ENCODE data around the gene TMEM203.
A peak's percentile ranks its signal among the peaks of the same experiment; 100 is the strongest.

TMEM203 gene

GRCh38 chr9:137218754-137219271, 13.4 kb upstream of the TMEM203 start:
- H3K4me3 Mint-ChIP-seq: no peak overlapping the region
- no peaks in the 10 kb centered on the region for H3K4me1 Mint-ChIP-seq (ENCODE audit: low read depth)
- H3K36me3 Mint-ChIP-seq (ENCODE audit: low read depth): no peaks in the 10 kb centered on the region
- no peaks in the 10 kb centered on the region for H3K27me3 Mint-ChIP-seq (ENCODE audit: low read depth)
- no peaks in the 10 kb centered on the region for H3K9me3 Mint-ChIP-seq
- no peak overlapping the region for H3K27ac Mint-ChIP-seq

GRCh38 chr9:137218212-137218753, 12.8 kb upstream of the TMEM203 start:
- Mint-ChIP-seq H3K4me3 (no peak overlapping the region), H3K27ac (no peak overlapping the region), H3K36me3 (ENCODE audit: low read depth) (no peaks in the 10 kb centered on the region), H3K27me3 (ENCODE audit: low read depth) (no peaks in the 10 kb centered on the region), H3K9me3 (no peaks in the 10 kb centered on the region), H3K4me1 (ENCODE audit: low read depth) (no peaks in the 10 kb centered on the region)

GRCh38 chr9:137217276-137218211, 12.1 kb upstream of the TMEM203 start:
- no peaks in the 10 kb centered on the region for H3K36me3 Mint-ChIP-seq (ENCODE audit: low read depth)
- H3K9me3 Mint-ChIP-seq: no peaks in the 10 kb centered on the region
- no peak overlapping the region for H3K27ac Mint-ChIP-seq
- H3K4me1 Mint-ChIP-seq (ENCODE audit: low read depth): no peaks in the 10 kb centered on the region
- no peak overlapping the region for H3K4me3 Mint-ChIP-seq
- no peaks in the 10 kb centered on the region for H3K27me3 Mint-ChIP-seq (ENCODE audit: low read depth)

- no peaks in the 10 kb centered on the region for H3K36me3 Mint-ChIP-seq (ENCODE audit: low read depth)
- no peak overlapping the region for H3K4me3 Mint-ChIP-seq
- H3K9me3 Mint-ChIP-seq: no peaks in the 10 kb centered on the region
- no peak overlapping the region for H3K27ac Mint-ChIP-seq
- H3K27me3 Mint-ChIP-seq (ENCODE audit: low read depth): no peaks in the 10 kb centered on the region
- no peaks in the 10 kb centered on the region for H3K4me1 Mint-ChIP-seq (ENCODE audit: low read depth)
Observed at GRCh38 chr9:137216188-137216965, 10.9 kb upstream of the TMEM203 start.

GRCh38 chr9:137215196-137215986, 9.9 kb upstream of the TMEM203 start:
- H3K27ac Mint-ChIP-seq: no peak overlapping the region
- H3K4me3 Mint-ChIP-seq: no peak overlapping the region
- no peaks in the 10 kb centered on the region for H3K27me3 Mint-ChIP-seq (ENCODE audit: low read depth)
- no peaks in the 10 kb centered on the region for H3K36me3 Mint-ChIP-seq (ENCODE audit: low read depth)
- no peaks in the 10 kb centered on the region for H3K4me1 Mint-ChIP-seq (ENCODE audit: low read depth)
- no peaks in the 10 kb centered on the region for H3K9me3 Mint-ChIP-seq

GRCh38 chr9:137214620-137215019, 9.2 kb upstream of the TMEM203 start:
- no peaks in the 10 kb centered on the region for H3K9me3 Mint-ChIP-seq
- H3K36me3 Mint-ChIP-seq (ENCODE audit: low read depth): no peaks in the 10 kb centered on the region
- no peaks in the 10 kb centered on the region for H3K27me3 Mint-ChIP-seq (ENCODE audit: low read depth)
- H3K27ac Mint-ChIP-seq: no peak overlapping the region
- H3K4me1 Mint-ChIP-seq (ENCODE audit: low read depth): no peaks in the 10 kb centered on the region
- H3K4me3 Mint-ChIP-seq: no peak overlapping the region

DNA sequence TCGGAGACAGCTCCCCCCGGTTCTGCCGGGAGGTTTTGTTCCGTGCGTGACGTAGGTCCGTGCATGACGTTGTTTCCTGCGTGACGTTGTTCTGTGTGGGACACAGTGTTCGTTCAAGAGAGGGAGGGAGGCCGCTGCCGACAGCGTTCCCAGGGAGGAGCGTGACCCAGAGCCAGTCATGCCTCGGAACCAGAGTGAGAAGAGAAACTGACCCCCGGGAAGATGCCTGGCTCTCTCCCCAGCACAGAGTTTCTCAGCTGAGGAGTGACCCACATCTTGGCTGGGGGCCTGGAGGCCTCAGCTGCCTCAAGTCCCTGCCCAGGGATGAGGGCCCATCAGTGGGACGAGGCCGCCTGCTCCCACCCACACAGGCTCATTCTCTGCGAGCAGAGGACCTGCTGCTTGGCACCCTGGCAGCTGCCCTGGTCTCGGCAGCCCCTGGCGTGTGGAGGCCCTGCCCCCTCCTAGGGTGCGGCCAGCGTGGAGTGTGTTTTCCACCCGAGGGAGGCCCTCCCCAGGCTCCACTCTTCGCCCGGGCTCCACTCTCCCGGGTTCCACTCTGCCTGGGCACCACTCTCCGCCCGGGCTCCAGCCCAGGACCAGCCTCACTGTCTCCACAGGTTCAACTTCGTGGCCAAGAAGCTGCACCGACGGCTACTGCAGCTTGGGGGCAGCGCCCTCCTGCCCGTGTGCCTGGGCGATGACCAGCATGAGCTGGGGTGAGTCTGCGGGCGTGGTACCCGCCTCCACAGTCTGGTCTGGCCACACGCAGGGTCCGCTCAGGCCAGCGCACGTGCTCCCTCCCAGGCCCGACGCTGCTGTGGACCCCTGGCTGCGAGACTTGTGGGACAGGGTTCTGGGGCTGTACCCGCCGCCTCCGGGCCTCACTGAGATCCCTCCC, 8.0 kb upstream of the TMEM203 start:
- Mint-ChIP-seq H3K27ac (no peak overlapping the region), H3K9me3 (no peaks in the 10 kb centered on the region), H3K27me3 (ENCODE audit: low read depth) (no peaks in the 10 kb centered on the region), H3K4me3 (no peak overlapping the region), H3K36me3 (ENCODE audit: low read depth) (peaks cover 6% of the 10 kb centered on the region), H3K4me1 (ENCODE audit: low read depth) (no peaks in the 10 kb centered on the region)

DNA sequence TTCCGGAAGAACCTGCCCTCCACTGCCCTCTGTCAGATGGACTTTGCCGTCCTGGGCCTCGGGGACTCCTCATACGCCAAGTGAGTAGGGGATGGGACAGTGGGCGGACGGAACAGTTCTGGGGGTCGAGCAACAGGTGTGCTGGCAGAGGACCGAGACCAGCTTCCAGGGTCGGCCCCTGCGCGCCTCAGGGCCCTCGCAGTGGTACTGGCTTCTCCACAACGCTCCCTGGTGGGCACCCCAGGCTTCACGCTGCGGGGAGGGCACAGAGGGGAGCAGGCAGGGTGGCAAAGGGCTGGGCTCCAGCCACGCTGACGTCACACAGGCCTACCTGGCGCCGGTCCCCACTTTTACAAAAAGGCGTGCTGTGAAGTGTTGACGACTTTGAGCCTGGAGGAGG, 7.1 kb upstream of the TMEM203 start:
- H3K9me3 Mint-ChIP-seq: no peaks in the 10 kb centered on the region
- H3K27ac Mint-ChIP-seq: no peak overlapping the region
- H3K36me3 Mint-ChIP-seq (ENCODE audit: low read depth): peaks cover 8% of the 10 kb centered on the region
- H3K27me3 Mint-ChIP-seq (ENCODE audit: low read depth): no peaks in the 10 kb centered on the region
- peaks cover 1% of the 10 kb centered on the region for H3K4me1 Mint-ChIP-seq (ENCODE audit: low read depth)
- H3K4me3 Mint-ChIP-seq: no peak overlapping the region

DNA sequence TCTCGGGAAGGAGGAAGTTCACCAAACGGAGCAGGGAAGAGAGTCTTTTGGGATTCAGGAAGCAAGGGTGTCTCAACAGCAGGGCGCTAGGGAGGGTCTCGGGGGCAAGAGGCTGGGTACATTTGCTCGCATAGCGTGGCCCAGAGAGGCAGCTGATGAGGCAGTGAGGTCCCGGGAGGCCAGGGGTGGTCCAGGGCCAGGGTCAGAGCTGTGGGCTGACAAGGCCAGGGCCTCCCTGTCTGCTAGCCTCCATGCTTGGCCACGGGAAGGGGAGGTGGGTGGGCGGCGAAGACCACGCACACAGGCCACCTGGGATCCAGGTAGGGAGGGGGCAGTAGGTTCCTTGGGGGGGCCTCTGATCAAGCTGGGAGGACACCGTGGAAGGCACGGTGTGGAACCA, 6.1 kb upstream of the TMEM203 start:
- Mint-ChIP-seq H3K27me3 (ENCODE audit: low read depth) (no peaks in the 10 kb centered on the region), H3K27ac (no peak overlapping the region), H3K4me3 (no peak overlapping the region), H3K4me1 (ENCODE audit: low read depth) (peaks cover 11% of the 10 kb centered on the region), H3K36me3 (ENCODE audit: low read depth) (peaks cover 18% of the 10 kb centered on the region), H3K9me3 (no peaks in the 10 kb centered on the region)

DNA sequence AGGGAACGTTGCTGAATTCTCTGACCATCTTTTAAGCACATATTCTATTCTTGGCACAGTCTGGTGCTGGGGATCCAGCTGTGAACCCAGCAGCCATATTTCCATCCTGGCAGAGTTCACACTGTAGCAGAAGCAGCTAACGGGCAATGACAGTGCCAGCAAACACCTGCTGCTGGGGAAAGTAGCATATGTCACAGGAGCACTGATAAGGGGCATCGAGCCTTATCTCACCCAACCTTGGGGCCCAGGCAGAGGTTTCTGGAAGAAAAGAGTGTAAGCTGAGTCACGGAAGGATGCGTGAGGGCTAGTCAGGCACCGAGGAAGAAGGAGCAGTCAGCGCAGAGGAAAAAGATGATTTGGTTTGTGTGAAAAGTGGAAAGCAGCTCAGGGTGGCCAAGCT, 1.2 kb upstream of the TMEM203 start:
- H3K36me3 Mint-ChIP-seq (ENCODE audit: low read depth): peaks cover 20% of the 10 kb centered on the region
- peaks cover 29% of the 10 kb centered on the region for H3K4me1 Mint-ChIP-seq (ENCODE audit: low read depth)
- H3K27ac Mint-ChIP-seq: peak overlapping the region; percentile 93
- H3K27me3 Mint-ChIP-seq (ENCODE audit: low read depth): no peaks in the 10 kb centered on the region
- H3K9me3 Mint-ChIP-seq: no peaks in the 10 kb centered on the region
- H3K4me3 Mint-ChIP-seq: peak overlapping the region; percentile 94

- H3K4me3 Mint-ChIP-seq: peak overlapping the region; percentile 94
- H3K27ac Mint-ChIP-seq: peak overlapping the region; percentile 93
- peaks cover 31% of the 10 kb centered on the region for H3K4me1 Mint-ChIP-seq (ENCODE audit: low read depth)
- H3K36me3 Mint-ChIP-seq (ENCODE audit: low read depth): peaks cover 20% of the 10 kb centered on the region
- no peaks in the 10 kb centered on the region for H3K27me3 Mint-ChIP-seq (ENCODE audit: low read depth)
- no peaks in the 10 kb centered on the region for H3K9me3 Mint-ChIP-seq
Observed at GRCh38 chr9:137204731-137205125, 720 bp downstream of the TMEM203 start.

GRCh38 chr9:137202966-137203365, 2.5 kb downstream of the TMEM203 start:
- Mint-ChIP-seq H3K9me3 (no peaks in the 10 kb centered on the region), H3K27me3 (ENCODE audit: low read depth) (no peaks in the 10 kb centered on the region), H3K4me1 (ENCODE audit: low read depth) (peaks cover 33% of the 10 kb centered on the region), H3K4me3 (no peak overlapping the region), H3K36me3 (ENCODE audit: low read depth) (peaks cover 13% of the 10 kb centered on the region), H3K27ac (no peak overlapping the region)

DNA sequence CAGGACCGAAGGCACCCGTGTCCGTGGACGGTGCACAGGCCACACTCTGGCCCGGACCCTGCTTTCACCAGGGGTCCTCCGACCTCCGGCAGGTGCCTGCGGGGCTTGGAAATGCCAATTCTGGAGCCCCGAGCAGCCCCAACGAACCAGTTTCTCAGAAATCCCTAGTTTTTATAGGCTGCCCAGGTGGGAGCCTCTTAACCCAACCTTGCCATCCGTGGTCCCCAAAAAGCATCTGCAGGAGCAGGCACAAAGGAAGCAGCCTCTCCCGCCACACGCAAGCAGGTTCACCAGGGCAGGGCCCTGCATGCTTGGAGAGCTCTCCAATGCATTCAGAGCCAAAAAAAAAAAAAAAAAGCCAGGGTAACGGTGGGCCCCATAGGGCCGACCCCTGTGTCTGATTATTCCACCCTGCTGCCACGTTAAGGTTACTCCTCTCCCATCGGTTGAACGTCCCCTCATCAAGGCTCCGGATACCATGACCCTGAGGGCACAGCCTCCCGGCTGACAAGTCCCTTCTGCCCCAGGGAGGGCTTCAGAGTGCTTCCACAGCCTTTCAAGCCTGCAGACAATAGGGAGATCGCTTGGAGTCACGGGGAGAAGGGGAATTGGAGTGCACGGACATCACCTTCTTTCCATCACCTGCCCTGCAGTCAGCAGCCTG, 4.1 kb downstream of the TMEM203 start:
- no peaks in the 10 kb centered on the region for H3K27me3 Mint-ChIP-seq (ENCODE audit: low read depth)
- H3K36me3 Mint-ChIP-seq (ENCODE audit: low read depth): no peaks in the 10 kb centered on the region
- H3K27ac Mint-ChIP-seq: peak overlapping the region; percentile 70
- H3K4me3 Mint-ChIP-seq: peak overlapping the region; percentile 79
- peaks cover 20% of the 10 kb centered on the region for H3K4me1 Mint-ChIP-seq (ENCODE audit: low read depth)
- no peaks in the 10 kb centered on the region for H3K9me3 Mint-ChIP-seq
